ENCODE data around the gene CPA1.

The CPA1 gene

GRCh38 chr7:130430841-130431666 is 50.8 kb downstream of the CPA1 start:
- DNase-seq, result peak; percentile 93

- no peak for DNase-seq
Observed at GRCh38 chr7:130432886-130433285, 52.6 kb downstream of the CPA1 start.

- DNase-seq, result no peak
Observed at GRCh38 chr7:130433301-130433700, 53.0 kb downstream of the CPA1 start.

- DNase-seq, result no peak
Observed at GRCh38 chr7:130435311-130435854, 55.1 kb downstream of the CPA1 start.

GRCh38 chr7:130436253-130436652 is 56.0 kb downstream of the CPA1 start:
- no peak for DNase-seq
